HEK293 (cell line): ENCODE data around the gene TPGS2.

ENCODE experiments used
- CTCF ChIA-PET: fragments of 350-600 bp; formaldehyde crosslinking; extraction: SDS; loops from one replicate; lab custom pipeline; 2021; ENCODE audit warnings: antibody characterized with exemption; lab: Yijun Ruan, JAX
- POLR2A ChIA-PET: fragments of 300-600 bp; formaldehyde crosslinking; extraction: SDS; loops from one replicate; lab custom pipeline; 2020; ENCODE audit warnings: antibody characterized with exemption, inconsistent platforms; lab: Yijun Ruan, JAX
- H3K27ac ChIP-seq: fragments of 200-500 bp; sonication (Bioruptor generic); 2 replicates; pipeline ENCODE4 v1.5.1; 2014; ENCODE audit warnings: low read depth, low read length, control low read depth, inconsistent platforms; ENCODE audit errors: extremely low read depth
- H3K36me3 ChIP-seq, 2 experiments: fragments of 200-500 bp in 1 of 2; sonication (Bioruptor generic) in 1 of 2; 1 replicate in 1 of 2; 2 replicates in 1 of 2; pipeline ENCODE4 v1.5.1; 2014 to 2017; ENCODE audit warnings: inconsistent platforms in 2 of 2, low read length in 2 of 2; ENCODE audit not compliant: control insufficient read depth in 2 of 2, insufficient read depth in 1 of 2
- H3K4me1 ChIP-seq: fragments of 200-500 bp; sonication (Bioruptor generic); 2 replicates; pipeline ENCODE4 v1.5.1; 2014; ENCODE audit warnings: mild to moderate bottlenecking, low read length, inconsistent platforms; ENCODE audit not compliant: control insufficient read depth, insufficient read depth
- H3K4me3 ChIP-seq: 2 replicates; pipeline ENCODE4 v1.5.1; 2011; ENCODE audit warnings: low read depth, mild to moderate bottlenecking, control low read depth, low read length, moderate library complexity
- H3K9me3 ChIP-seq: fragments of 200-500 bp; sonication (Bioruptor generic); 2 replicates; pipeline ENCODE4 v1.5.1; 2014; ENCODE audit warnings: low read depth, low read length, inconsistent platforms; ENCODE audit not compliant: control insufficient read depth, insufficient read depth
- GLIS2 ChIP-seq: fragments of 450-650 bp; formaldehyde crosslinking; IDR thresholded peaks from 2 replicates; pipeline ENCODE4 v1.5.1; 2016; ENCODE audit warnings: missing biosample characterization, missing genetic modification characterization
- KLF8 ChIP-seq: fragments of 450-650 bp; formaldehyde crosslinking; IDR thresholded peaks from 2 replicates; pipeline ENCODE4 v1.5.1; 2016; ENCODE audit warnings: missing biosample characterization, missing genetic modification characterization
- MYNN ChIP-seq: fragments of 450-650 bp; formaldehyde crosslinking; IDR thresholded peaks from 2 replicates; pipeline ENCODE4 v1.5.1; 2016; ENCODE audit warnings: missing biosample characterization, missing genetic modification characterization, borderline replicate concordance
- PRDM2 ChIP-seq: fragments of 450-650 bp; formaldehyde crosslinking; IDR thresholded peaks from 2 replicates; pipeline ENCODE4 v1.5.1; 2016; ENCODE audit warnings: missing biosample characterization, missing genetic modification characterization, borderline replicate concordance
- SETDB1 ChIP-seq: IDR thresholded peaks from one replicate; pipeline ENCODE4 v1.6.1; 2017; ENCODE audit warnings: mild to moderate bottlenecking, low read length, moderate library complexity, mixed read lengths; ENCODE audit not compliant: insufficient read length
- TCF7L2 ChIP-seq: IDR thresholded peaks from 2 replicates; pipeline ENCODE4 v1.6.1; 2011; ENCODE audit warnings: low read depth, mild to moderate bottlenecking, inconsistent platforms, low read length, moderate library complexity, borderline replicate concordance
- ZBTB44 ChIP-seq: fragments of 450-650 bp; IDR thresholded peaks from 2 replicates; pipeline ENCODE4 v1.5.1; 2018; ENCODE audit warnings: missing biosample characterization, mild to moderate bottlenecking, missing genetic modification characterization
- ZNF202 ChIP-seq: fragments of 450-650 bp; formaldehyde crosslinking; IDR thresholded peaks from 2 replicates; pipeline ENCODE4 v1.5.1; 2016; ENCODE audit warnings: missing biosample characterization, missing genetic modification characterization, borderline replicate concordance
- ZNF223 ChIP-seq: fragments of 450-650 bp; formaldehyde crosslinking; IDR thresholded peaks from 2 replicates; pipeline ENCODE4 v1.5.1; 2016; ENCODE audit warnings: missing biosample characterization, missing genetic modification characterization
- ZNF302 ChIP-seq: fragments of 450-650 bp; formaldehyde crosslinking; IDR thresholded peaks from 2 replicates; pipeline ENCODE4 v1.5.1; 2016; ENCODE audit warnings: missing biosample characterization, missing genetic modification characterization, low read depth
- ZNF37A ChIP-seq: fragments of 450-650 bp; IDR thresholded peaks from 2 replicates; pipeline ENCODE4 v1.5.1; 2018; ENCODE audit warnings: missing biosample characterization, missing genetic modification characterization
- ZNF558 ChIP-seq: fragments of 450-650 bp; formaldehyde crosslinking; IDR thresholded peaks from 2 replicates; pipeline ENCODE4 v1.5.1; 2016; ENCODE audit warnings: missing biosample characterization, missing genetic modification characterization
- ZNF664 ChIP-seq: fragments of 450-650 bp; formaldehyde crosslinking; IDR thresholded peaks from 2 replicates; pipeline ENCODE4 v1.5.1; 2016; ENCODE audit warnings: missing biosample characterization, missing genetic modification characterization
- ZNF776 ChIP-seq: fragments of 450-650 bp; formaldehyde crosslinking; IDR thresholded peaks from 2 replicates; pipeline ENCODE4 v1.5.0; 2017; ENCODE audit warnings: missing biosample characterization, missing genetic modification characterization, borderline replicate concordance
- ZNF777 ChIP-seq: fragments of 450-650 bp; formaldehyde crosslinking; IDR thresholded peaks from 2 replicates; pipeline ENCODE4 v1.5.1; 2017; ENCODE audit warnings: missing biosample characterization, missing genetic modification characterization, borderline replicate concordance
- ZNF792 ChIP-seq: fragments of 450-650 bp; formaldehyde crosslinking; IDR thresholded peaks from 2 replicates; pipeline ENCODE4 v1.5.1; 2016; ENCODE audit warnings: missing biosample characterization, missing genetic modification characterization
- ZSCAN16 ChIP-seq: fragments of 450-650 bp; formaldehyde crosslinking; IDR thresholded peaks from 2 replicates; pipeline ENCODE4 v1.5.1; 2016; ENCODE audit warnings: missing biosample characterization, missing genetic modification characterization
- ZXDB ChIP-seq: fragments of 450-650 bp; formaldehyde crosslinking; IDR thresholded peaks from 2 replicates; pipeline ENCODE4 v1.5.1; 2016; ENCODE audit warnings: missing biosample characterization, missing genetic modification characterization
- TF ChIP-seq, protein P1 (sequence below): fragments of 450-650 bp; formaldehyde crosslinking; IDR thresholded peaks from 2 replicates; pipeline ENCODE4 v1.5.1; 2016; ENCODE audit warnings: missing biosample characterization, missing genetic modification characterization
- TF ChIP-seq, protein P2 (sequence below): fragments of 450-650 bp; IDR thresholded peaks from 2 replicates; pipeline ENCODE4 v1.5.1; 2018; ENCODE audit warnings: missing biosample characterization, missing genetic modification characterization

The TPGS2 gene

GRCh38 chr18:36808681-36809080 lies 20.1 kb downstream of the TPGS2 start:
- CTCF ChIA-PET: interaction anchor here (0.6 to 2.8 kb wide), 11 partner anchors 8 to 1239 kb away, joined by 3 to 11 read pairs (median 3); no protein-coding TSS in a partner anchor
- TF ChIP-seq, protein P1, sequence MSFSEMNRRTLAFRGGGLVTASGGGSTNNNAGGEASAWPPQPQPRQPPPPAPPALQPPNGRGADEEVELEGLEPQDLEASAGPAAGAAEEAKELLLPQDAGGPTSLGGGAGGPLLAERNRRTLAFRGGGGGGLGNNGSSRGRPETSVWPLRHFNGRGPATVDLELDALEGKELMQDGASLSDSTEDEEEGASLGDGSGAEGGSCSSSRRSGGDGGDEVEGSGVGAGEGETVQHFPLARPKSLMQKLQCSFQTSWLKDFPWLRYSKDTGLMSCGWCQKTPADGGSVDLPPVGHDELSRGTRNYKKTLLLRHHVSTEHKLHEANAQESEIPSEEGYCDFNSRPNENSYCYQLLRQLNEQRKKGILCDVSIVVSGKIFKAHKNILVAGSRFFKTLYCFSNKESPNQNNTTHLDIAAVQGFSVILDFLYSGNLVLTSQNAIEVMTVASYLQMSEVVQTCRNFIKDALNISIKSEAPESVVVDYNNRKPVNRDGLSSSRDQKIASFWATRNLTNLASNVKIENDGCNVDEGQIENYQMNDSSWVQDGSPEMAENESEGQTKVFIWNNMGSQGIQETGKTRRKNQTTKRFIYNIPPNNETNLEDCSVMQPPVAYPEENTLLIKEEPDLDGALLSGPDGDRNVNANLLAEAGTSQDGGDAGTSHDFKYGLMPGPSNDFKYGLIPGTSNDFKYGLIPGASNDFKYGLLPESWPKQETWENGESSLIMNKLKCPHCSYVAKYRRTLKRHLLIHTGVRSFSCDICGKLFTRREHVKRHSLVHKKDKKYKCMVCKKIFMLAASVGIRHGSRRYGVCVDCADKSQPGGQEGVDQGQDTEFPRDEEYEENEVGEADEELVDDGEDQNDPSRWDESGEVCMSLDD (tag by site-specific recombination): no peak
- no peak for TF ChIP-seq MYNN (tag by site-specific recombination)
- no peak for TF ChIP-seq ZNF777 (tag by site-specific recombination)
- TF ChIP-seq TCF7L2: no peak
- TF ChIP-seq ZSCAN16 (tag by site-specific recombination): no peak
- TF ChIP-seq SETDB1: no peak
- no peak for TF ChIP-seq ZNF792 (tag by site-specific recombination)
- TF ChIP-seq ZNF223 (tag by site-specific recombination): no peak
- no peak for TF ChIP-seq ZNF302 (tag by site-specific recombination)
- TF ChIP-seq ZNF558 (tag by site-specific recombination): no peak
- TF ChIP-seq, protein P2, sequence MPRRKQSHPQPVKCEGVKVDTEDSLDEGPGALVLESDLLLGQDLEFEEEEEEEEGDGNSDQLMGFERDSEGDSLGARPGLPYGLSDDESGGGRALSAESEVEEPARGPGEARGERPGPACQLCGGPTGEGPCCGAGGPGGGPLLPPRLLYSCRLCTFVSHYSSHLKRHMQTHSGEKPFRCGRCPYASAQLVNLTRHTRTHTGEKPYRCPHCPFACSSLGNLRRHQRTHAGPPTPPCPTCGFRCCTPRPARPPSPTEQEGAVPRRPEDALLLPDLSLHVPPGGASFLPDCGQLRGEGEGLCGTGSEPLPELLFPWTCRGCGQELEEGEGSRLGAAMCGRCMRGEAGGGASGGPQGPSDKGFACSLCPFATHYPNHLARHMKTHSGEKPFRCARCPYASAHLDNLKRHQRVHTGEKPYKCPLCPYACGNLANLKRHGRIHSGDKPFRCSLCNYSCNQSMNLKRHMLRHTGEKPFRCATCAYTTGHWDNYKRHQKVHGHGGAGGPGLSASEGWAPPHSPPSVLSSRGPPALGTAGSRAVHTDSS: no peak
- no peak for TF ChIP-seq ZNF664
- no peak for TF ChIP-seq ZNF37A (tag by site-specific recombination)
- TF ChIP-seq ZNF202: no peak
- TF ChIP-seq PRDM2 (tag by site-specific recombination): no peak
- TF ChIP-seq ZXDB: no peak
- TF ChIP-seq ZNF776 (tag by site-specific recombination): no peak
- no peak for TF ChIP-seq KLF8
- TF ChIP-seq GLIS2 (tag by site-specific recombination): no peak
- no peak for TF ChIP-seq ZBTB44 (tag by site-specific recombination)
- TF ChIP-seq, all 188 proteins: peak for 0
- H3K4me3 ChIP-seq: no peak overlapping the region
- no peaks in the 10 kb centered on the region for H3K4me1 ChIP-seq
- POLR2A ChIA-PET: no interaction called here
- H3K9me3 ChIP-seq: no peaks in the 10 kb centered on the region
- H3K36me3 ChIP-seq: peaks cover 3 to 83% of the 10 kb centered on the region in 2 experiments; a peak in 2 of 3 replicates
- H3K27ac ChIP-seq: no peak overlapping the region
